GM12864 (cell line): Measurements from ENCODE around the gene SLFN5.
"Not testable (repeated sequence)": the region's sequence is repeated elsewhere in the genome, so short reads cannot be mapped to it uniquely, and the experiment has no call there.

ENCODE experiments used
- DNase-seq: peaks from one replicate; pipeline ENCODE4 v3.0.0-alpha.2; 2011; ENCODE audit warnings: low read depth
- H3K4me3 ChIP-seq: 2 replicates; pipeline ENCODE4 v1.5.1; 2011; ENCODE audit warnings: mild to moderate bottlenecking, low read depth, low read length, control low read depth
- CTCF ChIP-seq: IDR thresholded peaks from 2 replicates; pipeline ENCODE4 v1.5.1; 2011; ENCODE audit warnings: low read depth, mild to moderate bottlenecking, moderate library complexity, low read length, control low read depth, inconsistent platforms; ENCODE audit errors: missing control alignments

The SLFN5 gene

GRCh38 chr17:35255316-35255715 is 12.4 kb downstream of the SLFN5 start:
- no peak for DNase-seq
- no peak for TF ChIP-seq CTCF
- H3K4me3 ChIP-seq = no peak overlapping the region

- TF ChIP-seq CTCF = no peak
- DNase-seq = no peak
- no peak overlapping the region for H3K4me3 ChIP-seq
These were observed 13.8 kb downstream of the SLFN5 start for GRCh38 chr17:35256629-35257028.

DNA sequence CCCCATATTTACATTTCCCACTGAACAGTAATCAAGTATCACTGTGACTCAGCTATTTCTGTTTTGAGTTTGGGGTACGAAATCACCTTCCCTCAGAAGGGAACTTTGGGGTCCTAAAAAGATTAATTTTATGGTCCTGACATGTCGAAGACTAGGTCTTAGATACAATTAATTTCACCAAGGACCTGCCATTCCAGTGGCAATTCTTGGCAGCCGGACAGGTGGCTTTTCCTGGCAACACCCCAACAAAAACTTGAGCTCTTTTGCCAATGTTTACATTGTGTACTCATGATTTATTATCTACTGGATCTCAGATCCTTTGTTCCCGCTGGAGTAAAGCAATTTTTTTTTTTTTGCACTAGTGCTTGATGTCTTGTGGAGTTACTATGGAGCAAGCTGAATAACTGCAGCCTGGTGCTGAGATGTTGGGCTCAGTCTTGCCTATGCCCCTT is 14.4 kb downstream of the SLFN5 start:
- TF ChIP-seq CTCF = no peak
- DNase-seq = no peak
- H3K4me3 ChIP-seq = no peak overlapping the region

- TF ChIP-seq CTCF = no peak
- no peak overlapping the region for H3K4me3 ChIP-seq
- DNase-seq = no peak
These were observed 16.1 kb downstream of the SLFN5 start for GRCh38 chr17:35259001-35259400.

DNA sequence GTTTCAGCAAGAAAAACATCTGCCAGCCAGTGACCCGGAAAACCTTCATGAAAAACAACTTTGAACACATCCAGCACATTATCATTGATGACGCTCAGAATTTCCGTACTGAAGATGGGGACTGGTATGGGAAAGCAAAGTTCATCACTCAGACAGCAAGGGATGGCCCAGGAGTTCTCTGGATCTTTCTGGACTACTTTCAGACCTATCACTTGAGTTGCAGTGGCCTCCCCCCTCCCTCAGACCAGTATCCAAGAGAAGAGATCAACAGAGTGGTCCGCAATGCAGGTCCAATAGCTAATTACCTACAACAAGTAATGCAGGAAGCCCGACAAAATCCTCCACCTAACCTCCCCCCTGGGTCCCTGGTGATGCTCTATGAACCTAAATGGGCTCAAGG is 22.2 kb downstream of the SLFN5 start:
- TF ChIP-seq CTCF = no peak
- H3K4me3 ChIP-seq = no peak overlapping the region
- no peak for DNase-seq

- no peak overlapping the region for H3K4me3 ChIP-seq
- no peak for TF ChIP-seq CTCF
- no peak for DNase-seq
These were observed 22.8 kb downstream of the SLFN5 start for GRCh38 chr17:35265566-35266141.

GRCh38 chr17:35274167-35275066 is 31.5 kb downstream of the SLFN5 start:
- not testable (repeated sequence) for DNase-seq, H3K4me3 ChIP-seq

DNA sequence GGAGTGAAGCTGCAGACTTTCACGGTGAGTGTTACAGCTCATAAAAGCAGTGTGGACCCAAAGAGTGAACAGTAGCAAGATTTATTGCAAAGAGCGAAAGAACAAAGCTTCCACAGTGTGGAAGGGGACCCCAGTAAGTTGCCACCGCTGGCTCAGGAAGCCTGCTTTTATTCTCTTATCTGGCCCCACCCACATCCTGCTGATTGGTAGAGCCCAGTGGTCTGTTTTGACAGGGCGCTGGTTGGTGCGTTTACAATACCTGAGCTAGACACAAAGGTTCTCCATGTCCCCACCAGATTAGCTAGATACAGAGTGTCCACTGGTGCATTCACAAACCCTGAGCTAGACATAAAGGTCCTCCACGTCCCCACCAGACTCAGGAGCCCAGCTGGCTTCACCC is 35.6 kb downstream of the SLFN5 start:
- not testable (repeated sequence) for H3K4me3 ChIP-seq, DNase-seq

DNA sequence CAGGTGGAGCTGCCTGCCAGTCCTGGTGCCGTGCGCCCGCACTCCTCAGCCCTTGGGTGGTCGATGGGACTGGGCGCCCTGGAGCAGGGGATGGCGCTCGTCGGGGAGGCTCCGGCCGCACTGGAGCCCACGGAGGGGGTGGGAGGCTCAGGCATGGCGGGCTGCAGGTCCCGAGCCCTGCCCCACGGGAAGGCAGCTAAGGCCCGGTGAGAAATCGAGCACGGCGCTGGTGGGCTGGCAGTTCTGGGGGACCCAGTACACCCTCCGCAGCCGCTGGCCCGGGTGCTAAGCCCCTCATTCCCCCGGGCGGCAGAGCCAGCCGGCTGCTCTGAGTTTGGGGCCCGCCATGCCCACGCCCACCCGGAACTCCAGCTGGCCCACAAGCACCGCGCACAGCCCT is 36.0 kb downstream of the SLFN5 start:
- not testable (repeated sequence) for DNase-seq, H3K4me3 ChIP-seq
